Choroid plexus epithelial cell (primary cell): ENCODE data around the gene LRP1-AS.

Experiments used
- DNase-seq: peaks from one replicate; pipeline ENCODE4 v3.0.0-alpha.2; 2010; ENCODE audit warnings: low read depth
- H3K4me3 ChIP-seq: 2 replicates; pipeline ENCODE4 v1.5.1; 2011; ENCODE audit warnings: low read depth, mild to moderate bottlenecking, control low read depth, low read length, moderate library complexity
- CTCF ChIP-seq: conservative IDR thresholded peaks from 2 replicates; pipeline ENCODE4 v1.5.1; 2011; ENCODE audit warnings: low read depth, mild to moderate bottlenecking, control low read depth, inconsistent platforms, low read length, moderate library complexity

LRP1-AS gene

GRCh38 chr12:57119294-57120085 is 27.9 kb downstream of the LRP1-AS start:
- no peak for DNase-seq
- TF ChIP-seq CTCF: no peak
- H3K4me3 ChIP-seq: no peak overlapping the region

GRCh38 chr12:57118711-57119271 is 28.6 kb downstream of the LRP1-AS start:
- DNase-seq: no peak
- TF ChIP-seq CTCF: no peak

GRCh38 chr12:57116580-57117281 is 30.7 kb downstream of the LRP1-AS start:
- TF ChIP-seq CTCF: no peak
- H3K4me3 ChIP-seq: no peak overlapping the region
- DNase-seq: no peak

More at GRCh38 chr12:57118711-57119271, 28.6 kb downstream of the LRP1-AS start:
- H3K4me3 ChIP-seq: no peak overlapping the region

- peak; percentile 88 for TF ChIP-seq CTCF
- no peak for DNase-seq
- H3K4me3 ChIP-seq: peak overlapping the region; percentile 87
Observed at GRCh38 chr12:57112492-57113294, 34.7 kb downstream of the LRP1-AS start.

- peak within 1 kb of the TSS; percentile 87 for H3K4me3 ChIP-seq
- TF ChIP-seq CTCF: no peak
- DNase-seq: peak; percentile 95
Observed at GRCh38 chr12:57111031-57111734, 36.2 kb downstream of the LRP1-AS start, which contains the start of gene STAT6. TSS of gene STAT6 (minus strand) at chr12:57111362. CDS start at chr12:57108278, 3,084 bp downstream.
